SK-N-SH (cell line): ENCODE data around the gene GABRE. TPM values are rescaled to one million over a fixed set of nuclear protein-coding genes. Genes with fewer than 3 reads are reported as not detected.

Source experiments
- CTCF ChIA-PET: fragments of 300-600, 350-600 bp; formaldehyde crosslinking; extraction: SDS; loops from one replicate; lab custom pipeline; 2021; lab: Yijun Ruan, JAX
- POLR2A ChIA-PET: fragments of 350-600 bp; sonication (Branson Sonifier 250); formaldehyde crosslinking; extraction: SDS; loops from one replicate; lab custom pipeline; 2020; ENCODE audit warnings: antibody characterized with exemption, inconsistent platforms; lab: Yijun Ruan, JAX
- DNase-seq: peaks from one replicate; pipeline ENCODE4 v3.0.0; 2012
- H2AFZ ChIP-seq: fragments of 200-600 bp; sonication (generic); 2 replicates; pipeline ENCODE4 v1.8.1; 2016; ENCODE audit warnings: antibody characterized with exemption, mild to moderate bottlenecking, low read depth
- H3F3A ChIP-seq: fragments of 200-600 bp; sonication (generic); replicated peaks from 2 replicates; pipeline ENCODE3; 2016; ENCODE audit warnings: antibody characterized with exemption, mild to moderate bottlenecking; ENCODE audit not compliant: insufficient read depth
- H3K27ac ChIP-seq, 2 experiments: fragments of 200-500 bp in 1 of 2; fragments of 200-600 bp in 1 of 2; sonication (Bioruptor generic) in 1 of 2; sonication (generic), shearing (Covaris generic) in 1 of 2; 2 replicates each; pipeline versions ENCODE4 v1.5.1 to v1.6.1; 2014 to 2016; ENCODE audit warnings: low read depth in 2 of 2, inconsistent platforms in 1 of 2, low read length in 1 of 2, mild to moderate bottlenecking in 1 of 2, mixed read lengths in 1 of 2
- H3K27me3 ChIP-seq: fragments of 200-600 bp; sonication (generic), shearing (Covaris generic); 2 replicates; pipeline ENCODE4 v1.6.1; 2016; ENCODE audit warnings: mixed run types; ENCODE audit not compliant: insufficient read depth
- H3K36me3 ChIP-seq, 2 experiments: fragments of 200-500 bp in 1 of 2; fragments of 200-600 bp in 1 of 2; sonication (Bioruptor generic) in 1 of 2; sonication (generic) in 1 of 2; replicated peaks in 1 of 2; 2 replicates each; pipeline versions ENCODE3 to v1.5.1; 2014 to 2016; ENCODE audit warnings: low read length in 1 of 2, mild to moderate bottlenecking in 1 of 2; ENCODE audit not compliant: insufficient read depth in 2 of 2, control insufficient read depth in 1 of 2
- H3K4me1 ChIP-seq, 2 experiments: fragments of 200-500 bp in 1 of 2; fragments of 200-600 bp in 1 of 2; sonication (Bioruptor generic) in 1 of 2; sonication (generic), shearing (Covaris generic) in 1 of 2; 2 replicates each; pipeline versions ENCODE4 v1.5.1 to v1.6.1; 2014 to 2016; ENCODE audit warnings: low read depth in 1 of 2, low read length in 1 of 2, mixed run types in 1 of 2; ENCODE audit not compliant: insufficient read depth in 2 of 2, control insufficient read depth in 1 of 2
- H3K4me2 ChIP-seq: fragments of 200-600 bp; sonication (generic), shearing (Covaris generic); 2 replicates; pipeline ENCODE4 v1.6.1; 2017; ENCODE audit warnings: mixed run types
- H3K4me3 ChIP-seq, 2 experiments: fragments of 200-500 bp in 1 of 2; fragments of 200-600 bp in 1 of 2; sonication (Bioruptor generic) in 1 of 2; sonication (generic), shearing (Covaris generic) in 1 of 2; 2 replicates each; pipeline versions ENCODE4 v1.5.1 to v1.8.1; 2014 to 2016; ENCODE audit warnings: low read depth in 2 of 2, inconsistent platforms in 1 of 2, low read length in 1 of 2, mild to moderate bottlenecking in 1 of 2, mixed read lengths in 1 of 2, moderate library complexity in 1 of 2
- H3K79me2 ChIP-seq: fragments of 200-600 bp; sonication (generic); 2 replicates; pipeline ENCODE4 v1.8.1; 2017; ENCODE audit warnings: mild to moderate bottlenecking; ENCODE audit not compliant: insufficient read depth
- H3K9ac ChIP-seq: fragments of 200-600 bp; sonication (generic); 2 replicates; pipeline ENCODE4 v1.6.1; 2017; ENCODE audit warnings: mixed run types
- H3K9me2 ChIP-seq: fragments of 200-600 bp; sonication (generic); 2 replicates; pipeline ENCODE4 v1.6.1; 2017; ENCODE audit warnings: mixed run types
- H3K9me3 ChIP-seq: fragments of 200-600 bp; sonication (generic); 2 replicates; pipeline ENCODE4 v1.6.1; 2017; ENCODE audit warnings: mixed run types, mild to moderate bottlenecking, moderate library complexity
- H4K20me1 ChIP-seq: fragments of 200-600 bp; sonication (generic); 2 replicates; pipeline ENCODE4 v1.6.1; 2017; ENCODE audit warnings: mild to moderate bottlenecking, mixed run types; ENCODE audit not compliant: insufficient read depth
- CTCF ChIP-seq: fragments of 200-600 bp; sonication (generic); IDR thresholded peaks from 2 replicates; pipeline ENCODE4 v1.6.1; 2017; ENCODE audit warnings: antibody characterized with exemption, mild to moderate bottlenecking, moderate library complexity
- FOSL2 ChIP-seq: IDR thresholded peaks from 2 replicates; pipeline ENCODE4 v1.4.0; 2012; ENCODE audit warnings: low read depth, mild to moderate bottlenecking, moderate library complexity, borderline replicate concordance
- FOXJ3 ChIP-seq: sonication (generic); formaldehyde crosslinking; IDR thresholded peaks from 2 replicates; pipeline ENCODE4 v1.5.1; 2020; ENCODE audit warnings: mild to moderate bottlenecking, missing genetic modification reagents
- GABPA ChIP-seq: IDR thresholded peaks from 2 replicates; pipeline ENCODE4 v1.4.0; 2012; ENCODE audit warnings: low read depth, mild to moderate bottlenecking
- IRF3 ChIP-seq: fragments of 150-350 bp; IDR thresholded peaks from 2 replicates; pipeline ENCODE4 v1.6.1; 2016; ENCODE audit warnings: mild to moderate bottlenecking, low read depth, low read length
- MEF2A ChIP-seq: IDR thresholded peaks from 2 replicates; pipeline ENCODE4 v1.4.0; 2012; ENCODE audit warnings: low read depth, borderline replicate concordance
- MXI1 ChIP-seq: IDR thresholded peaks from 2 replicates; pipeline ENCODE4 v1.6.1; 2012; ENCODE audit warnings: mild to moderate bottlenecking, low read depth, low read length, improper control_type of control experiment
- NFIC ChIP-seq: IDR thresholded peaks from 2 replicates; pipeline ENCODE4 v1.4.0; 2012; ENCODE audit warnings: borderline replicate concordance
- PBX3 ChIP-seq: IDR thresholded peaks from 2 replicates; pipeline ENCODE4; 2012
- POLR2AphosphoS5 ChIP-seq: IDR thresholded peaks from 2 replicates; pipeline ENCODE4 v1.6.1; 2012; ENCODE audit warnings: low read depth, low read length
- RXRA ChIP-seq: IDR thresholded peaks from 2 replicates; pipeline ENCODE4 v1.4.0; 2012; ENCODE audit warnings: low read depth, mild to moderate bottlenecking, borderline replicate concordance
- SIN3A ChIP-seq: IDR thresholded peaks from 2 replicates; pipeline ENCODE4 v1.6.1; 2012; ENCODE audit warnings: low read depth, mild to moderate bottlenecking, low read length, moderate library complexity, borderline replicate concordance
- TEAD4 ChIP-seq: IDR thresholded peaks from 2 replicates; pipeline ENCODE4 v1.4.0; 2012; ENCODE audit warnings: mild to moderate bottlenecking, borderline replicate concordance; ENCODE audit not compliant: insufficient read depth
- WGBS: methylation state at CpG from one replicate; pipeline ENCODE4 v1.1.6; 2017; ENCODE audit warnings: low lambda C conversion rate; 5-methylcytosine and 5-hydroxymethylcytosine counted together
- polyA plus RNA-seq, 3 experiments: library from polyadenylated mRNA; depleted of rRNA; stranded (reverse); fragments of >200 nt; gene quantifications; 2 replicates each; pipeline ENCODE4 v1.2.3, GENCODE V29; 2012

GABRE gene
- polyA plus RNA-seq, 1 of the 3 experiments (the other 2 are of a cell fraction): 8.1 TPM

- Histone ChIP-seq H3K4me3 (no peak overlapping the region), H2AFZ (no peak overlapping the region), H3K36me3 (no peaks in the 10 kb centered on the region), H3K4me2 (no peak overlapping the region), H4K20me1 (no peaks in the 10 kb centered on the region), H3K9me2 (no peaks in the 10 kb centered on the region), H3K27me3 (no peaks in the 10 kb centered on the region), H3F3A (no peaks in the 10 kb centered on the region), H3K9ac (no peak overlapping the region), H3K9me3 (no peaks in the 10 kb centered on the region), H3K27ac (no peak overlapping the region), H3K79me2 (no peaks in the 10 kb centered on the region), H3K4me1 (no peaks in the 10 kb centered on the region)
- no peak for DNase-seq
- ChIA-PET POLR2A (interaction anchor here (0.6 kb wide), 1 partner anchor 494 kb away, joined by 3 read pairs; no protein-coding TSS in a partner anchor), CTCF (no interaction called here)
- TF ChIP-seq RXRA: no peak
- TF ChIP-seq POLR2AphosphoS5: no peak
These were observed 36.3 kb downstream of the GABRE start for GRCh38 chrX:151938172-151938571.

- 20% methylated on average over 1 of the region's 1 CpG for WGBS
- Histone ChIP-seq H3K9me2 (no peaks in the 10 kb centered on the region), H3K9me3 (no peaks in the 10 kb centered on the region), H3K36me3 (no peaks in the 10 kb centered on the region), H3K4me2 (no peak overlapping the region), H3K79me2 (no peaks in the 10 kb centered on the region), H3K9ac (no peak overlapping the region), H2AFZ (no peak overlapping the region), H3K27ac (no peak overlapping the region), H4K20me1 (no peaks in the 10 kb centered on the region), H3F3A (no peaks in the 10 kb centered on the region), H3K4me1 (no peaks in the 10 kb centered on the region), H3K27me3 (no peaks in the 10 kb centered on the region; the same call in 1 of the 2 replicates), H3K4me3 (no peak overlapping the region)
- TF ChIP-seq IRF3 (no peak), PBX3 (no peak), SIN3A (no peak), CTCF (no peak), TEAD4 (no peak), NFIC (no peak), GABPA (no peak), FOXJ3 (no peak), MXI1 (no peak), MEF2A (no peak), RXRA (no peak), FOSL2 (no peak)
- DNase-seq: no peak
- ChIA-PET POLR2A (no interaction called here), CTCF (no interaction called here)
These were observed 39.1 kb downstream of the GABRE start for GRCh38 chrX:151935358-151935757.
